GM18861 (cell line): ENCODE data around the gene GNAI1.
A peak's percentile ranks its signal among the peaks of the same experiment; 100 is the strongest.

ENCODE experiments used
- ATAC-seq: cut with Tn5 transposase; IDR thresholded peaks from one replicate; pipeline ENCODE4 v1.9.1; 2021; ENCODE audit not compliant: unreplicated experiment

Gene GNAI1

GRCh38 chr7:80204919-80205318, 70.3 kb downstream of the GNAI1 start:
- ATAC-seq = no peak

GRCh38 chr7:80206763-80207162, 72.1 kb downstream of the GNAI1 start:
- peak; percentile 71 for ATAC-seq

DNA sequence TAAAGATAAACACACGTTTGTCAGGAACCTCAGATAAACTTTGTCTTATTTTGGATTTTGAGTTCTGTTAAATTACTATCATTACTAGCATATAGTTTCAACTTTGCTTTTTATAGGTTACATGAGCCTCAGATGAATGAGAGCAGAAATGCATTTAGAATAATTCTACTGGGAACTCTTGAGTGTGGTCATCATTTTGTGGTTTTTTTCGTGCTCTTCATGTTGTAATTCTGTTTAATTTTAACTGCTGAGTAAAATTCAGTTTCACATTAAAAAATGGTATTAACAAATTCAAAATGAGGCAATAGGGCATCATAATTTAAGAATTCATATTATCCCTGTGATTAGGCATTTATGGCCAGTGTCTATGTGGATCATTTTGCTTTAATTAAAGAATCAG, 72.9 kb downstream of the GNAI1 start:
- ATAC-seq = no peak

DNA sequence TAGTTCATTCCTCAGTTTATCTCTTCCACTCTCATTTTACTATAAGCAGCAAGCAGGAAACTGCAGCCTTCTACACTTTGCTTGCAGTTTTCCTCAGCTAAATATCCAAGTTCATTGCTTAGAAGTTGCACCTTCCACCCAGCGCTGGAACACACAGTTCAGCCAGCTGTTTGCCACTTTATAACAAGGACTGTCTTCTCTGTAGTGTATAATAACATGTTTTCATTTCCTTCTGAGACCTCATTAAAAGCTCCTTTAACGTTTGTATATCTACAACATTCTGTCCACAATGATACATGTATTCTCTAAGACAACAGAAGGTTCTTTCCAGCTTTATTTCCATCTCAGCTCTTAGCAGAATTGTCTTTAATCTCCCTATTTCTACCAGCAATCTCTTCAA, 74.1 kb downstream of the GNAI1 start:
- no peak for ATAC-seq

DNA sequence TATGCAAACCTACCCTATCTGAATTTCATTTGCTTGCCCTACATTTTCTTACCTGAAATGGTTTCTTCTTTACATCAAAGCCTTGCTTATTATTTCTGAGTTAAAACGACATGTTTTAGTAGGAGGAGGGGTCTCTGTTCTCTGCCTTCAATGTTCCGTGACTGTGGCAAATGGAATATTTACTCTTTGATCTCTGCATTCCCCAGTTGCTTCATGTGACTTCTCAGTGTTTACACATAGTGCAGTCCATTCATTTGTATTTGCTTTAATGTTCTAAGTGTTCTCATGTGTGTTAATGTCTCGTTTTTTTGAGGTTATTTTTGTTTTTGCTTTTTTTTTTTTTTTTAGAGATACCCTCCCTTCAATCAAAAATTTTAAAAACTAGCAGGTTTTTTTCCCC, 75.8 kb downstream of the GNAI1 start:
- no peak for ATAC-seq

DNA sequence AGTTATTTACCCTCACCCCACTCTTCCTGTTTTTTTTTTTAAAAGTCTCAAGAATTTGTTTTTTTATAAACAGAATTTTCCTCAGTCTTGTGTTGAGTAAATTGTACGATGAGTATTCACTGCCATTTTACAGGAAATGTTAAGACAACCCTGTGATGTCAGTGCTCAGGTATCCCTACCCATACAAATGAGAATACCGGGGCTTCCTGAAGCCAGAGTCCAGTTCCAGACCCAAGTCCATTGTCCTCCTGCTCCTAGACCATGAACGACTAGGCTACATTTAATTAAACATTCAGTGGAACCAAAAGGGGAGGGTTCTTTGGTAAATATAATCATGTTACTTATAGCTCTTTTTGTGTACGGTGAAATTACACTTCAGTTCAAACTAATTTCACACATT, 79.2 kb downstream of the GNAI1 start:
- ATAC-seq = no peak

DNA sequence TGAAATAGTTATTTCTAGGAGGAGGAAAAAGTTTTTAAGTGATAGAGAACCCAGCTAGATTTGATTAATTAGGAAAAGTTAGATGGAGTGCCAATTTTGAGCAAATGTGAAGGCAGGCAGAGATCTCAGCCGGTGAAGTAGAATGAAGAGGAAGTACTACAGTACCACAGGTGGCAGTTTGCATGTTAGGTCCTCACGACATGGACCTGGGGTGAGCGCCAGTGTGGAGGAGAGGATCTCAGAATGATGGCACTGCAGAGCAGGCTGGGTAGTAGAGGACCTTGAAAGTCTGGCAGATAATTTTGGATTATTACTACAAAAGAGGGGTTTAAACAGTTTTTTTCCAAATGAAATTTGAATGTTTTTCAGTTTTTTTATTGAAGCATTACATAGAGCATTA, 81.1 kb downstream of the GNAI1 start:
- ATAC-seq = no peak

DNA sequence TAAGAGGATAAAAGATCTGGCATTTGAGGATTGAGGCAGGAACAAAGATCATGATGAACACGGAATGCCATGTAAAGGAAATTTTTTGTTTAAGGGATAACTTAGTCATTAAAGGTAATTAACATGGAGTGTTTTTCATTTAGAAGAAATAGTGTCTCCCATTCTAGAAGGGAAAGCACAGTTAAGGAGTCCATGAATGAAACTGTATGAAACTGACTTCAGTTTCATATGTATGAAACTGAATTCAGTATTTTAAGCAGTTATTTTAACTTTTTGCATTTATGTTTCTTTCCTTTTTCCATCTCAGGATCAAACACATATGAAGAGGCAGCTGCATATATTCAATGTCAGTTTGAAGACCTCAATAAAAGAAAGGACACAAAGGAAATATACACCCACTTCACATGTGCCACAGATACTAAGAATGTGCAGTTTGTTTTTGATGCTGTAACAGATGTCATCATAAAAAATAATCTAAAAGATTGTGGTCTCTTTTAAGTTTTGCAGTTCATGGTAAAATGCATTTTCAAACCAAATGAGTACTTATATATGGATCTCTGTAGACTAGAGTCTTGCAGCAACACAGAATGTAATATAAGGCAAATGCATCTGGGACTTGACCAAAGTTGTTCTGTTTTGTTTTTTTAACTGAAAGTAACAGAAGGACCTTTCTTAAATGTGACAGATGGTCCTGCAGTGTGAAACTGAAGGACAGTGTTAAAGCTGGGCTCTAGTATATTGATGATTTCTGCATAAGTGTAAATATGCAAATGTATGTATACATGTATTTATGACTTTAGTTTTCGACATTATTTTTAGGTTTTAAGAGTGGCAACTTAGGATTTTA, 82.6 kb downstream of the GNAI1 start:
- ATAC-seq = no peak

- ATAC-seq = no peak
Observed at GRCh38 chr7:80218723-80219122, 84.1 kb downstream of the GNAI1 start.

- no peak for ATAC-seq
Observed at GRCh38 chr7:80220022-80220634, 85.5 kb downstream of the GNAI1 start.

GRCh38 chr7:80224415-80224814, 89.8 kb downstream of the GNAI1 start:
- ATAC-seq = no peak

- ATAC-seq = no peak
Observed at GRCh38 chr7:80225361-80225760, 90.7 kb downstream of the GNAI1 start.

DNA sequence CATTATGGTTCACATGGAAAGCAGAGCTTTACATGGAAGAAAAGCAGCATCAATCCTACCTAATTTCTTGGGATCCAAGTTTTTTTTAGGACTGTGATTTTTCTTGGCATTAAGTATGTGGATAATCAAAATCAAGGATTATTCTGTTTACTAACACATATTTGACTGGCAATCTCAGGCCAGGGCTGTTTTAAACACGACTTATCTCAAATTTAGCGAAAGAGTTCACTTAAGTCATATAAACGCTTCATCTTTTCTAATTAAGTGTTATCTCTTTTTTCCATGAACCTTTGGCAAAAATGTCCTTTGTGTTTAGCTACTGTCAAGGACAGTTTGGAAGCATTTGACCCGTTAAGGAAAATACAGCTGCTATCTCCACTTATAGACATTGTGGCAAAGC, 92.0 kb downstream of the GNAI1 start:
- ATAC-seq = no peak

- no peak for ATAC-seq
Observed at GRCh38 chr7:80230327-80230726, 95.7 kb downstream of the GNAI1 start.

GRCh38 chr7:80231707-80232106, 97.1 kb downstream of the GNAI1 start:
- no peak for ATAC-seq

DNA sequence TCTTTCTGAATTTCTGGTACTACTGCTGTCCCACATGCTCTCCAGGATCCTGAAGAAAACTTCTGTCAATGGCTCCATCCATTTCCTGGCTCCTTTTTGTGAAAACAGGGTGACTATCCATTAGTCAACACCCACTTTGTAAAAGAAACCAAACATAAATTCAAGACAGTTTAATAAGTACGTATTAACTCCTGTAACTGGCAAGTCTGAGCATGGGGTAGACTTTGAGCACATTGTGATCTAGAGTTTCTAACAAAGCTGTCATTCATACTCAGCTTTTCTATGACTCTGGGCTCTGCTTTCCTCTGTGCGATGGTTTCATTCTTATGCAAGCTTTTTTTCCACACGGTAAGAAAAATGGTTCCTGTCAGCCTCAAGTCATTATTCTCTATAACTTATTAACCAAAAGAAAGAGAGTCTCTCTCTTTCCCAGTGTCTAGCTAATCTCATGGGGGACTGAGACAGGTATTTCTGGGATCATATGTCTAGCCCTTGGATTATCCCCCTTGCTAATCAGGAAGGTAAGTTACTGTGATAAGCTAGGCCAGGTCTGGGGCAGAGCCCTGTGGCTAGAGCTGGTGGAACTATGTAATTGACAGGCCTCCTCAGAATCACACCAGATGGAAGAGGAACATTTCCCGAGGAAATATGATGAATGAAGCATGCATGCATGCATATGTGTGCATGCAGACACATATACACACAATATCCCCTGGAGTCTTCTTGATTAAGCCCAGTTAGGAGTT, 98.5 kb downstream of the GNAI1 start:
- no peak for ATAC-seq

GRCh38 chr7:80235334-80235733, 100.7 kb downstream of the GNAI1 start:
- no peak for ATAC-seq

GRCh38 chr7:80236681-80237080, 102.0 kb downstream of the GNAI1 start:
- no peak for ATAC-seq

DNA sequence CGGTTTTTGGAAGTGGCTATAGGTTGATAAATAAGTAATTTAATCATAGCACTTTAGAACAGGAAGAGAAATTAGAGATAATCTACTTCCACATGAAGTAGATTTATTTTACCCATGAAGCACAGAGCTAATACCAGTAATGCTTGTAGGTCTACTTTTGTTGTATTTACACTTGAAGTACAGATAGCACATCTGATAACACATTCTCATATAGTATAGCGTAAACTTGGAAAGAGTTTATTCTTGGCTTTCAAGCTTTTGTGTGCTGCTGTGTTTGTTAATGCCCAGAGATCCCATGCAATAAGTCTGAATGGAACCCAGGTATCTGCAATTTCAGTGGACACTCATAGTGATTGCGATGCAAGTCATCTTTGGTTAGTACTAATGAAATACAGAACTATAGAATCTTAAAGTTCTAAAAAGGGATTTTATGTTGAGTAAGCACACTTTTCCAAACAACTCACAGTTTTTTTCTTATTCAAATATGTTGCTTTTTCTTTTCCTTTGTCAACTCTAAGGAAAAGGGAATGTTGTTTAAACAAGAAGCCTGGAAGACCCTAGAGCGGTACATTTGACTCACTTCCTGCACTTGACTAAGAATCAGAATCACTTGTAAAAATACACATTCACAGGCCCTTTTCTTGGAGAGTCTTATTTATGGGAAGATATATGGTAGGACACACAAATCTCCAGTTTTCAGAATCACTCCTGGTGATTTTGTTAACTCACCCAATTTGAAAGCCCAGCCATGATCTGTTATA, 105.8 kb downstream of the GNAI1 start:
- no peak for ATAC-seq

GRCh38 chr7:80241671-80242070, 107.0 kb downstream of the GNAI1 start:
- ATAC-seq = no peak

- no peak for ATAC-seq
Observed at GRCh38 chr7:80243425-80243824, 108.8 kb downstream of the GNAI1 start.
